Lower leg skin (tissue), 4 donors: ENCODE measurements around the gene RPTOR. TPM values are rescaled to one million over a fixed set of nuclear protein-coding genes. Genes with fewer than 3 reads are reported as not detected.

ENCODE experiments used
- DNase-seq, 2 donors: peaks; one replicate each; pipeline ENCODE4 v3.0.0-alpha.2; 2019; ENCODE audit warnings: low spot score in 2 of 2
- H3K4me3 ChIP-seq: fragments of 200-600 bp; sonication (generic); 2 replicates; pipeline ENCODE4 v1.5.1; 2017; ENCODE audit warnings: mild to moderate bottlenecking, low read depth; ENCODE audit not compliant: poor library complexity, severe bottlenecking
- CTCF ChIP-seq, 3 donors: fragments of 450-650 bp; IDR thresholded peaks; one replicate each; pipeline ENCODE4 v1.5.1; 2016; ENCODE audit warnings: antibody characterized with exemption in 3 of 3, mild to moderate bottlenecking in 3 of 3, moderate library complexity in 2 of 3
- POLR2A ChIP-seq, 2 donors: fragments of 450-650 bp; IDR thresholded peaks; one replicate each; pipeline ENCODE4 v1.6.1; 2016 to 2017; ENCODE audit warnings: antibody characterized with exemption in 2 of 2, mild to moderate bottlenecking in 1 of 2, moderate library complexity in 1 of 2
- WGBS, 2 donors: methylation state at CpG; one replicate each; pipeline ENCODE4 v1.1.5; 2018; 5-methylcytosine and 5-hydroxymethylcytosine counted together
- intact Hi-C: fragments of 100-400 bp; cut with DNase I; formaldehyde crosslinking; loops from one replicate; pipeline ENCODE4 v1.15.0; 2023; ENCODE audit warnings: low total_unique reads
- total RNA-seq, 4 donors: library from RNA; depleted of rRNA; stranded (reverse); fragments of >200 nt; gene quantifications; one replicate each; pipeline ENCODE4 v1.1.0, GENCODE V29; 2016

Gene RPTOR
- total RNA-seq, 4 donors from 2014 or later: 30.7 to 68.2 (median 39.8) TPM

- no peak overlapping the region for H3K4me3 ChIP-seq
- TF ChIP-seq POLR2A (IDR thresholded peaks at IDR 0.05) (no peak), CTCF (IDR thresholded peaks at IDR 0.05) (no peak)
- WGBS, 2 donors: 87% methylated on average over 27 to 28 of the region's 28 CpGs
- intact Hi-C loops: no loop called here
- DNase-seq: no peak
Measured at GRCh38 chr17:80694085-80694991, 149.7 kb downstream of the RPTOR start.

GRCh38 chr17:80694992-80695912 is 150.6 kb downstream of the RPTOR start:
- TF ChIP-seq POLR2A (IDR thresholded peaks at IDR 0.05): no peak
- TF ChIP-seq CTCF (IDR thresholded peaks at IDR 0.05): no peak
- intact Hi-C loops: no loop called here
- DNase-seq: no peak
- no peak overlapping the region for H3K4me3 ChIP-seq
- WGBS, 2 donors: 86 to 89% methylated on average over 26 to 28 of the region's 28 CpGs

DNA sequence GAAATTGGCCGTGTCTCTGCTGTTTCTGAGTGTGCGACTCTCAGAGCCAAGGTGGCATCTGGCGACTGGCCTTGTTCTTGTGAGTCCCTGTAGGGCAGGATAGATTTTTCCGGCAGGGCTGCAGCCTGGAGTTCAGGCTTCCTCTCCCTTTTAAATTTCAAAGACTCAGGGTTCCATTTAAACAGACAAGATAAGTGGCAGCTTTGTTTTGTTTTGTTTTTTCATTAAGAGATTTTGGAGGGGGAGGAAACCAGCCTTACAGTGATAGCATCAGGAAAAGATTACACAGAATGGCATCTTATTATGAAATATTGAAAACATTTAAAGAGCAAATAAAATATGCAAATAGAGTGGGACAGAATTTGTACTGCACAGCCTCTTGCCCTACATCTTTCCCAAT is 151.3 kb downstream of the RPTOR start:
- intact Hi-C loops: no loop called here
- TF ChIP-seq POLR2A (IDR thresholded peaks at IDR 0.05) (no peak), CTCF (IDR thresholded peaks at IDR 0.05) (no peak)
- H3K4me3 ChIP-seq: no peak overlapping the region
- no peak for DNase-seq
- WGBS, 2 donors: 36 to 60% methylated on average over 4 of the region's 4 CpGs

- no peak for DNase-seq
- 65 to 85% methylated on average over 14 of the region's 14 CpGs for WGBS, 2 donors
- no peak for TF ChIP-seq POLR2A (IDR thresholded peaks at IDR 0.05)
- TF ChIP-seq CTCF (IDR thresholded peaks at IDR 0.05): no peak
- no peak overlapping the region for H3K4me3 ChIP-seq
- intact Hi-C loops: no loop called here
Measured at GRCh38 chr17:80696456-80696855, 151.8 kb downstream of the RPTOR start.

- intact Hi-C loops: no loop called here
- H3K4me3 ChIP-seq: no peak overlapping the region
- no peak for DNase-seq
- TF ChIP-seq CTCF (IDR thresholded peaks at IDR 0.05): no peak
- TF ChIP-seq POLR2A (IDR thresholded peaks at IDR 0.05): no peak
- WGBS, 2 donors: 87 to 88% methylated on average over 5 of the region's 5 CpGs
Measured at GRCh38 chr17:80696964-80697363, 152.3 kb downstream of the RPTOR start.
